Right lobe of liver (tissue), 4 donors: Measurements from ENCODE around the gene SHANK2.

Source experiments
- CTCF ChIP-seq, 4 donors: fragments of 200-600 bp in 3 of 4; fragments of 450-650 bp in 1 of 4; IDR thresholded peaks; one replicate each; pipeline versions ENCODE4 v1.5.1 to v1.8.0; 2016 to 2022; ENCODE audit warnings: antibody characterized with exemption in 4 of 4, mild to moderate bottlenecking in 2 of 4
- POLR2A ChIP-seq: fragments of 450-650 bp; IDR thresholded peaks from one replicate; pipeline ENCODE4 v1.6.1; 2017; ENCODE audit warnings: antibody characterized with exemption, mild to moderate bottlenecking
- donor health status: DM: no; HTN: no; CAD: no.
- donor health status: DM: no; HTN: no; CAD: no.
- donor health status: DM: no; HTN: yes; CAD: no.

- TF ChIP-seq POLR2A = no peak
- no peak for TF ChIP-seq CTCF (IDR thresholded peaks at IDR 0.05)
Observed at GRCh38 chr11:71252770-71253730, 673 bp upstream of the SHANK2 start.
